NCI-H226 (cell line): ENCODE data around the gene TMCC2.
"Not testable (repeated sequence)": the region's sequence is repeated elsewhere in the genome, so short reads cannot be mapped to it uniquely, and the experiment has no call there.

Source experiments
- DNase-seq: peaks from one replicate; pipeline ENCODE4 v3.0.0-alpha.2; 2015

The TMCC2 gene

GRCh38 chr1:205227584-205228013 lies at the start of gene TMCC2:
Gene TMCC2 (plus strand): TSS chr1:205227946. CDS start chr1:205228565, 619 bp downstream.
- DNase-seq, result peak; percentile 87

- DNase-seq, result no peak
Measured at GRCh38 chr1:205179842-205180241, 47.9 kb upstream of the TMCC2 start.

GRCh38 chr1:205180331-205180730 lies 47.4 kb upstream of the TMCC2 start:
- not testable (repeated sequence) for DNase-seq

GRCh38 chr1:205182930-205183329 lies 44.8 kb upstream of the TMCC2 start:
- DNase-seq, result no peak

GRCh38 chr1:205183676-205184335 lies 43.9 kb upstream of the TMCC2 start:
- DNase-seq, result no peak

- DNase-seq, result no peak
Measured at GRCh38 chr1:205186191-205186590, 41.6 kb upstream of the TMCC2 start.

GRCh38 chr1:205187420-205187819 lies 40.3 kb upstream of the TMCC2 start:
- no peak for DNase-seq

GRCh38 chr1:205188098-205188497 lies 39.6 kb upstream of the TMCC2 start:
- DNase-seq, result no peak

GRCh38 chr1:205188596-205188995 lies 39.1 kb upstream of the TMCC2 start:
- DNase-seq, result no peak

- no peak for DNase-seq
Measured at GRCh38 chr1:205189131-205189530, 38.6 kb upstream of the TMCC2 start.

GRCh38 chr1:205190845-205191577 lies 36.7 kb upstream of the TMCC2 start:
- no peak for DNase-seq

- no peak for DNase-seq
Measured at GRCh38 chr1:205191622-205192021, 36.1 kb upstream of the TMCC2 start.

- no peak for DNase-seq
Measured at GRCh38 chr1:205192287-205192686, 35.5 kb upstream of the TMCC2 start.

- DNase-seq, result no peak
Measured at GRCh38 chr1:205199090-205199930, 28.4 kb upstream of the TMCC2 start.

GRCh38 chr1:205199931-205200299 lies 27.8 kb upstream of the TMCC2 start:
- no peak for DNase-seq

GRCh38 chr1:205204552-205204951 lies 23.2 kb upstream of the TMCC2 start:
- peak; percentile 26 for DNase-seq

- DNase-seq, result no peak
Measured at GRCh38 chr1:205205055-205205454, 22.7 kb upstream of the TMCC2 start.

- no peak for DNase-seq
Measured at GRCh38 chr1:205208811-205209210, 18.9 kb upstream of the TMCC2 start.

GRCh38 chr1:205210756-205211168 lies 17.0 kb upstream of the TMCC2 start:
- no peak for DNase-seq

- peak; percentile 95 for DNase-seq
Measured at GRCh38 chr1:205211169-205211838, 16.4 kb upstream of the TMCC2 start, which contains the start of gene DSTYK. Gene DSTYK (minus strand): TSS chr1:205211702. CDS start chr1:205211535, 167 bp downstream.

GRCh38 chr1:205211839-205212536 lies 15.8 kb upstream of the TMCC2 start:
- DNase-seq, result no peak

GRCh38 chr1:205214756-205215155 lies 13.0 kb upstream of the TMCC2 start:
- no peak for DNase-seq
